ENCODE measurements around the gene ARGLU1.

The ARGLU1 gene, protein sequence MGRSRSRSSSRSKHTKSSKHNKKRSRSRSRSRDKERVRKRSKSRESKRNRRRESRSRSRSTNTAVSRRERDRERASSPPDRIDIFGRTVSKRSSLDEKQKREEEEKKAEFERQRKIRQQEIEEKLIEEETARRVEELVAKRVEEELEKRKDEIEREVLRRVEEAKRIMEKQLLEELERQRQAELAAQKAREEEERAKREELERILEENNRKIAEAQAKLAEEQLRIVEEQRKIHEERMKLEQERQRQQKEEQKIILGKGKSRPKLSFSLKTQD

DNA sequence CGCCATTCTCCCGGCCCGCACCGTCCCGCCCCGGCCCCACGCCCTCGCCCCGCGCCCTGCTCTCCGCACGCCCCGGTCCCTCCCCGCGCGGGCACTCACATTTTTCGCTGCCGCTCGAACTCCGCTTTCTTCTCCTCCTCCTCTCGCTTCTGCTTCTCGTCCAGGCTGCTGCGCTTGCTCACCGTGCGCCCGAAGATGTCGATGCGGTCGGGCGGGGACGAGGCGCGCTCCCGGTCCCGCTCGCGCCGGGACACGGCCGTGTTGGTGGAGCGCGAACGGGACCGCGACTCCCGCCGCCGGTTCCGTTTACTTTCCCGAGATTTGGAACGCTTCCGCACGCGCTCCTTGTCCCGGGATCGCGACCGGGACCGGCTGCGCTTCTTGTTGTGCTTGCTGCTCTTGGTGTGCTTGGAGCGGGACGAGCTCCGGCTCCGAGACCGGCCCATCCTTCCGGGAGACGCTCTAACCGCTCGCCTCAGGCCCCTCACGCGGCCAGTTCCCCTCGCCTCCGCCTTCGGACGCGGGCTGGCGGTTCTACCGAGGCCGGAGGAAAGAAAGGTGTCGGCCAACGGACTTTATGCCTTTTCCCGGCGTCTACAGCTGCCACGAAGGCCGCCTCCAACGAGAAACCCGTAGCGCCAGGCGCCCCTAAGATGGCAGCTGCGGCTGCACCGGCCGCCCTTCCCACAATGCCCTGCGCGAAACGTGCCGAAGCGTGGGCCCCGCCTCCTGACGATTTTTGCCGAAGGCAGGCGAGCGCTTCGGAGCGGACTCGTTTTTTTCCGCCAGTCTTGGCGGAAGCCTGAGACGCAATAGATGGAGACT, at the start of gene ARGLU1:
Gene ARGLU1, minus strand, starts transcription at position 664 of the 825 bp plus-strand sequence. Its CDS starts 218 bp downstream, at position 446.
- TF ChIP-seq, protein P1, sequence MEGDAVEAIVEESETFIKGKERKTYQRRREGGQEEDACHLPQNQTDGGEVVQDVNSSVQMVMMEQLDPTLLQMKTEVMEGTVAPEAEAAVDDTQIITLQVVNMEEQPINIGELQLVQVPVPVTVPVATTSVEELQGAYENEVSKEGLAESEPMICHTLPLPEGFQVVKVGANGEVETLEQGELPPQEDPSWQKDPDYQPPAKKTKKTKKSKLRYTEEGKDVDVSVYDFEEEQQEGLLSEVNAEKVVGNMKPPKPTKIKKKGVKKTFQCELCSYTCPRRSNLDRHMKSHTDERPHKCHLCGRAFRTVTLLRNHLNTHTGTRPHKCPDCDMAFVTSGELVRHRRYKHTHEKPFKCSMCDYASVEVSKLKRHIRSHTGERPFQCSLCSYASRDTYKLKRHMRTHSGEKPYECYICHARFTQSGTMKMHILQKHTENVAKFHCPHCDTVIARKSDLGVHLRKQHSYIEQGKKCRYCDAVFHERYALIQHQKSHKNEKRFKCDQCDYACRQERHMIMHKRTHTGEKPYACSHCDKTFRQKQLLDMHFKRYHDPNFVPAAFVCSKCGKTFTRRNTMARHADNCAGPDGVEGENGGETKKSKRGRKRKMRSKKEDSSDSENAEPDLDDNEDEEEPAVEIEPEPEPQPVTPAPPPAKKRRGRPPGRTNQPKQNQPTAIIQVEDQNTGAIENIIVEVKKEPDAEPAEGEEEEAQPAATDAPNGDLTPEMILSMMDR (IDR thresholded peaks at IDR 0.05; ENCODE audit: control insufficient read depth, insufficient read depth, low read depth, low read length, missing control alignments): no peak

DNA sequence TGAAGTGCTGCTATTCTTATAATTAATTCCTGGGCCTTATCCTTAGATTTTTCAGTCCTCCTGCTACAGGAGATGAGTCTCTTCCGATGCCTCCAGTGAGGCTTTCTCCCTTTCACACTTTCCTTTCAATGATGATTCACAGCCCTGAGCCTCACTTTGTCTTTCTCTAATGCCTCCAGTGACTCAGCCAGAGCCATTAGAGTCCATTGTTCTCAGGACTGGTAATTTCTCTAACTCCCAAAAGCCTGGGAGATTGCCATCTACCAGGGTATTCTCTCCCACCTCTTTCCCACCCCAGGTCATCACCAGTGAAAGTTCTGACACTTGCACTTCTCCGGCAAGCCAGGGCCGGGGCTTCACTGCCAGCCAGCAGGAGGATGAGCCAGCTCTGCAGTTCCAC, 49.6 kb upstream of the ARGLU1 start:
- TF ChIP-seq, protein P1 (IDR thresholded peaks at IDR 0.05; ENCODE audit: control insufficient read depth, insufficient read depth, low read depth, low read length, missing control alignments): no peak
- DNase-seq (ENCODE audit: low read depth): no peak
- no peak overlapping the region for H3K4me3 ChIP-seq (ENCODE audit: control insufficient read depth, low read depth, low read length)

More for the DNA sequence above, at the start of gene ARGLU1:
- peak; percentile 46 for DNase-seq (ENCODE audit: low read depth)
- peak within 1 kb of the TSS; percentile 98 for H3K4me3 ChIP-seq (ENCODE audit: control insufficient read depth, low read depth, low read length)

DNA sequence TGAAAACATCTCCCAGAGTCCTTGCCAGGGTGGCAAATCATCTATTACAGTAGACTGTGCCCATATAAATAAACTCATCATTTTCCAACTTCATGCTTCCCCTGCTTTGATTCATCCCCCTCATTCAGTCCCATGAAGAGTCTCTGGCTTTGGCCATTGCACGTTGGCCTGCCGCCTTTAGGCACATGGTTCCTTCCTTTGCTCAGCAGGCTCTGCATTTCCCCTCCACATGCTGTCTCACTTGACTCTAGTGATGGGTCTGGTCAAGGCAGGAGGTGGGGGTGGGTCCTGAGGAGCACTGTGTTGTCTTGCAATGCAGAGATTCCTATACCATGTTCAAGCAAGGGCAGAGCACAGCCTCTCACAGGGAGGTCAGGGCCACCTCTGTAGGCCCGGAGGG, 48.8 kb upstream of the ARGLU1 start:
- TF ChIP-seq, protein P1 (IDR thresholded peaks at IDR 0.05; ENCODE audit: control insufficient read depth, insufficient read depth, low read depth, low read length, missing control alignments): no peak
- DNase-seq (ENCODE audit: low read depth): no peak
- no peak overlapping the region for H3K4me3 ChIP-seq (ENCODE audit: control insufficient read depth, low read depth, low read length)

DNA sequence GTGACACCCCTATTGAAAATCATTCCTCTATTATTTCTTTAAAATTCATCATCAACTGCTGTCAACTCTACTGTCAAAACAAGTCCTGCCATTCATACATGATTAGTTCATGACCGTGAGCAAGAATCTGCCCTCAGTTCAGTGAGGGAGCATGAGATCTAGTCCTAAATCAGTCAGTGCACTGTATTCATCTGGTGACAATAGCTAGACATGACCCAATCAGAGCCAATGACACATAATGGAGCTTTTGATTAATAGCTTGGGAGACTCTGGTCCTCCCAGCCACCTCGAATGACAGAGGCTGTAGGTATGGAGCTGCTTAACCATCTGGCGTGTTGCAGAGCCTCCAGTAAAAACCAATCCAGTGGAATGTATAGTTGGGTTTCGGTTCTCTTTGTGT, 46.9 kb upstream of the ARGLU1 start:
- DNase-seq (ENCODE audit: low read depth): no peak
- no peak overlapping the region for H3K4me3 ChIP-seq (ENCODE audit: control insufficient read depth, low read depth, low read length)
- TF ChIP-seq, protein P1 (IDR thresholded peaks at IDR 0.05; ENCODE audit: control insufficient read depth, insufficient read depth, low read depth, low read length, missing control alignments): no peak

DNA sequence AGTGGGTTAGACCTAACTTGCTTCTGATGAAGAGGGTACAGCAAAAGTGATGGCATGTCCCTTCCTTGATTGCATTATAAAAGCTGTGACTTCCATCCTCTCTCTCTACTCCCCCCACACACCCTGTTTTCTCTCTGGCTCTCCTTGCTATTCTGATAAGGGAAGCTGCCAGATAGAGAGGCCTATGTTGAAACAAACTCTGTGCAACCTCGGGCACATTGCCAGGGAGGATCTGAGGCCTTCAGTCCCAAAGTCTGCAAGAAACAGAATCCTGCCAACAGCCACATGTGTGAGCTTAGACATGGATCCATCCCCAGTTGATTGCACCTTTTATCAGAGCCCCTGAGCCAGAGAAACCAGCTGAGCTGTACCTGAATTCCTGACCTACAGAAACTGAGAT, 44.8 kb upstream of the ARGLU1 start:
- TF ChIP-seq, protein P1 (IDR thresholded peaks at IDR 0.05; ENCODE audit: control insufficient read depth, insufficient read depth, low read depth, low read length, missing control alignments): no peak
- no peak overlapping the region for H3K4me3 ChIP-seq (ENCODE audit: control insufficient read depth, low read depth, low read length)
- no peak for DNase-seq (ENCODE audit: low read depth)

DNA sequence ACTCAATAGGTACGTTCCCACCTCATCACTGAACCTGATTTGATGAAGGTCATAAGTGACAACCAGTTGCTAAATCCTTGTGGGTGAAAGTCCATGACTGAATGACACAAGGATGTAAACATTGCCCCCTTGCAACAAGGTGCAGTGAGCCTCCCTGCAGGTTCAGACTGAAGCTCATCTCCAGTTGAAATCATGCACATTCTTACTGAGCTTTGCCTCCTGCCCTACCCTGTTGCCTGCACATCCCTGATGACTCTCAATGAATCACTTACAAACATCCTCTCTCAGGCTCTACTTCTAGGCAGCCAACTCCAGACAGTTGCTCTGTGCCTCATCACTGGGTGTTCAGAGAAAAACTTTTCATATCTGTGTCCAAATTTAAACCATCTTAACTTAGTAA, 42.5 kb upstream of the ARGLU1 start:
- TF ChIP-seq, protein P1 (IDR thresholded peaks at IDR 0.05; ENCODE audit: control insufficient read depth, insufficient read depth, low read depth, low read length, missing control alignments): no peak
- no peak for DNase-seq (ENCODE audit: low read depth)
- no peak overlapping the region for H3K4me3 ChIP-seq (ENCODE audit: control insufficient read depth, low read depth, low read length)
